Lung (tissue), 12 donors: ENCODE data around the gene MAP3K21. TPM values are rescaled to one million over a fixed set of nuclear protein-coding genes. Genes with fewer than 3 reads are reported as not detected.

Experiments used
- ATAC-seq: fragments of 200-7000 bp; cut with Tn5 transposase; one replicate; pipeline ENCODE4 v1.9.1; 2020; ENCODE audit warnings: moderate number of reproducible peaks; ENCODE audit not compliant: insufficient read depth, low FRiP score
- DNase-seq, 3 donors: peaks; one replicate each; pipeline ENCODE4 v3.0.0-alpha.2; 2013 to 2017
- H3K27ac ChIP-seq, 2 donors: one replicate each; pipeline ENCODE4 v1.5.1; 2013; ENCODE audit warnings: mild to moderate bottlenecking in 2 of 2, moderate library complexity in 2 of 2, control low read depth in 1 of 2, inconsistent platforms in 1 of 2, low read depth in 1 of 2, low read length in 1 of 2
- H3K27me3 ChIP-seq, 3 donors: one replicate each; pipeline ENCODE4 v1.5.1; 2013; ENCODE audit warnings: low read length in 2 of 3; ENCODE audit not compliant: control insufficient read depth in 3 of 3, insufficient read depth in 3 of 3
- H3K36me3 ChIP-seq, 4 donors: one replicate each; pipeline ENCODE4 v1.5.1; 2013; ENCODE audit warnings: low read length in 4 of 4, mild to moderate bottlenecking in 1 of 4, moderate library complexity in 1 of 4; ENCODE audit not compliant: control insufficient read depth in 4 of 4, insufficient read depth in 4 of 4
- H3K4me1 ChIP-seq, 5 donors: one replicate each; pipeline ENCODE4 v1.5.1; 2013; ENCODE audit warnings: low read length in 5 of 5, mild to moderate bottlenecking in 2 of 5, moderate library complexity in 1 of 5; ENCODE audit not compliant: control insufficient read depth in 5 of 5, insufficient read depth in 5 of 5
- H3K4me3 ChIP-seq: one replicate; pipeline ENCODE4 v1.5.1; 2013; ENCODE audit warnings: mild to moderate bottlenecking, control low read depth, moderate library complexity
- H3K9ac ChIP-seq, 2 donors: one replicate each; pipeline ENCODE4 v1.5.1; 2013; ENCODE audit warnings: low read length in 2 of 2, control low read depth in 1 of 2; ENCODE audit not compliant: insufficient read depth in 1 of 2
- H3K9me3 ChIP-seq, 4 donors: one replicate each; pipeline ENCODE4 v1.5.1; 2013; ENCODE audit warnings: low read length in 3 of 4, mild to moderate bottlenecking in 1 of 4, moderate library complexity in 1 of 4; ENCODE audit not compliant: control insufficient read depth in 4 of 4, insufficient read depth in 3 of 4
- WGBS, 2 donors: extraction: QIAGEN DNeasy Blood & Tissue Kit; methylation state at CpG; one replicate each; pipeline ENCODE4 v1.1.7; 2013; 5-methylcytosine and 5-hydroxymethylcytosine counted together
- polyA plus RNA-seq, 2 donors: library from polyadenylated mRNA; stranded (reverse); fragments of 200-250 nt; gene quantifications; one replicate each; pipeline ENCODE4 v1.2.1, GENCODE V29; 2013
- total RNA-seq, 2 donors: library from RNA; depleted of rRNA in 1 of 2; stranded (reverse); fragments of >200 nt in 1 of 2; gene quantifications; one replicate each; pipeline ENCODE4 v1.2.1, GENCODE V29; 2014 to 2021
- TF ChIP-seq, protein P1 (sequence below): IDR thresholded peaks from 2 replicates; pipeline ENCODE4 v1.5.1; 2012; ENCODE audit warnings: mild to moderate bottlenecking; ENCODE audit errors: control extremely low read depth, extremely low read depth
- donor health status: control.
- donor health status: control.
- donor health status: Bipolar disorder and iron deficiency.
- donor health status: healthy.
- donor health status: DM: yes; HTN: yes; CAD: no.

MAP3K21 gene
- total and polyA plus RNA-seq, 4 donors: 3.2 to 11.4 (median 5.7) TPM

DNA sequence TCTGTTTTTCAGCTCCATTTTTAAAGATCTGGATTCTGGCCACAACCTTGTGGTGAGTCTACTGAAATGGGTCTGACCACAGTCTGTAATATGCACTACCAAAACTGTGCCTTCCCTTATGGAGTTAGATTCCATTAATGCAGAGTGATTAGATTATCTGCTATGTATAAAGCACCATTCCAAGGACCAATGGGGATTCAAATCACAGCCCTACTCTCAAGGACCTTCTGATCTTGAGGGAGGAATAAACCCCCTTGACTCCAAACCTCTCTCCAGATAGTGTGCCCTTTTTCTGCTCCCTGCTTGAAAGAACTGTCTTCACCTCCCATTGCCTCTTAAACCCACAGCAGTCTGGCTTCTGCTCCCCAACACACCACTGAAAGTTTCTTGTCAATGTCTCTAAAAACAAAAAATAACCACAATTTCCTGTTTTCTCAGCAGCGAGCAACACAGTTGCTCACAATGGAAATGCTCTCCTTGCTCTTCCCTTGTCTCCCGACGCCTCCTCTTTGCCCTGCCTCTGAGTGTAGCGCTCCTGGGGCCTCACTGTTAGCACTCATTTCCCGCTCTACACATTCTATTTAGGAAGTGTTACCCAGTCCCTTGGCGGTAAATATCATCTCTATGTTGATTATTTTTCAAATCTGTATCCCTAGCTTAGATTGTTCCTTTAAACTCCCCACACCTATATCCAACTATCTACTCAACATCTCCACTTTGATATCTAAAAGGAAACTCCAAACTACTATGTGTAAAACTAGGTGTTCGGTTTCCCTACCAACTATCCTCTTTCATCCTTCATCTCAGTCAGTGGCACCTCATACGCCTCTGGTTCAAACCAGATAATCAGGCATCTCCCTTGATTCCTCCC is 45.6 kb upstream of the MAP3K21 start:
- WGBS, 2 donors: 51 to 61% methylated on average over 8 of the region's 8 CpGs
- Histone ChIP-seq H3K36me3 (peaks cover 0 to 1% (median 0%) of the 10 kb centered on the region in 4 donors), H3K9ac (no peak overlapping the region), H3K27me3 (no peaks in the 10 kb centered on the region), H3K4me3 (no peak overlapping the region), H3K9me3 (no peaks in the 10 kb centered on the region), H3K27ac (no peak overlapping the region), H3K4me1 (no peaks in the 10 kb centered on the region)
- ATAC-seq (no peak), DNase-seq (no peak)
- TF ChIP-seq, protein P1, sequence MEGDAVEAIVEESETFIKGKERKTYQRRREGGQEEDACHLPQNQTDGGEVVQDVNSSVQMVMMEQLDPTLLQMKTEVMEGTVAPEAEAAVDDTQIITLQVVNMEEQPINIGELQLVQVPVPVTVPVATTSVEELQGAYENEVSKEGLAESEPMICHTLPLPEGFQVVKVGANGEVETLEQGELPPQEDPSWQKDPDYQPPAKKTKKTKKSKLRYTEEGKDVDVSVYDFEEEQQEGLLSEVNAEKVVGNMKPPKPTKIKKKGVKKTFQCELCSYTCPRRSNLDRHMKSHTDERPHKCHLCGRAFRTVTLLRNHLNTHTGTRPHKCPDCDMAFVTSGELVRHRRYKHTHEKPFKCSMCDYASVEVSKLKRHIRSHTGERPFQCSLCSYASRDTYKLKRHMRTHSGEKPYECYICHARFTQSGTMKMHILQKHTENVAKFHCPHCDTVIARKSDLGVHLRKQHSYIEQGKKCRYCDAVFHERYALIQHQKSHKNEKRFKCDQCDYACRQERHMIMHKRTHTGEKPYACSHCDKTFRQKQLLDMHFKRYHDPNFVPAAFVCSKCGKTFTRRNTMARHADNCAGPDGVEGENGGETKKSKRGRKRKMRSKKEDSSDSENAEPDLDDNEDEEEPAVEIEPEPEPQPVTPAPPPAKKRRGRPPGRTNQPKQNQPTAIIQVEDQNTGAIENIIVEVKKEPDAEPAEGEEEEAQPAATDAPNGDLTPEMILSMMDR: no peak

DNA sequence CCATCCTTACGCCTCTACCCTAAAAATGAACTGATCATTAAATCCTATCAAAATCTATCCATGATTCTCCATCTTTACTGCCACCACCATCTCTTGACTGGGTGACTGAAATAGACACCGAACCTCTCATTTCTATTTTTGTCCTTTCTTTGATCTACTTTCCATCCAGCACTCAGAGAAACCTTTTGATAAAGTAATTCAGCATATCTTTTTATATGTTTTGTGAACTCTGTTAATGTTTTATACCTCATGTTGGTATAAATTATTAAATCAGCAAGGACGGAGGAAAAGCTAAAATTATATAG is 45.0 kb upstream of the MAP3K21 start:
- no peaks in the 10 kb centered on the region for H3K4me1 ChIP-seq
- peaks cover 0 to under 1% (median 0%) of the 10 kb centered on the region in 4 donors for H3K36me3 ChIP-seq
- DNase-seq: no peak
- no peak overlapping the region for H3K4me3 ChIP-seq
- 95% methylated on average over 3 of the region's 3 CpGs for WGBS, 2 donors
- H3K27me3 ChIP-seq: no peaks in the 10 kb centered on the region
- ATAC-seq: no peak
- no peak overlapping the region for H3K9ac ChIP-seq
- H3K27ac ChIP-seq: no peak overlapping the region
- TF ChIP-seq, protein P1: no peak
- no peaks in the 10 kb centered on the region for H3K9me3 ChIP-seq

DNA sequence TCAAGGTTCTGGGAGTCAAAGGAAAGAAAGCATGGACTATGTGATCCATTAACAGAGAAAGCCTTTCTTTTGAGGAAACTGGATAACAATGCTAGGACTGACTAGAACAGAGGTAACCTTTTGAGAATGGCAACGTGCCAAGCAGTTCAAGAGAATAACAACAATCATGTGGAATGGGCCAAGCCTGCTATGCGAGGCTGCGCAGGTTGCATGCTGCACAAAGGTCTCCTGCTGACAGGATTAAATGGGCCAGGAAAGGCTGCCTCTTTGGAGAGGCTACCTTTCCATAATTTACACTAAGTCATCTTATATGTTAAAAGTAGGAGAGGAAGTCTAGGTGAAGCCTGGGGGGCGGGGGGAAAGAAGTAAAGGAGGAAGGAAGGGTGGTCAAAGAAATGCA is 37.8 kb upstream of the MAP3K21 start:
- no peak for ATAC-seq
- H3K27me3 ChIP-seq: no peaks in the 10 kb centered on the region
- TF ChIP-seq, protein P1: no peak
- no peaks in the 10 kb centered on the region for H3K36me3 ChIP-seq
- H3K4me1 ChIP-seq: peaks cover 0 to 3% (median 0%) of the 10 kb centered on the region in 5 donors
- DNase-seq: no peak
- H3K27ac ChIP-seq: no peak overlapping the region
- H3K4me3 ChIP-seq: no peak overlapping the region
- peaks cover 0 to 2% (median 0%) of the 10 kb centered on the region in 4 donors for H3K9me3 ChIP-seq
- 72 to 75% methylated on average over 4 of the region's 4 CpGs for WGBS, 2 donors
- H3K9ac ChIP-seq: no peak overlapping the region
